ENCODE measurements around the gene SKA3.

SKA3 gene

GRCh38 chr13:21116141-21116540 is 60.2 kb downstream of the SKA3 start:
- FAIRE-seq = no peak
- DNase-seq (ENCODE audit: low spot score) = no peak

GRCh38 chr13:21115231-21115630 is 61.1 kb downstream of the SKA3 start:
- FAIRE-seq = no peak
- DNase-seq (ENCODE audit: low spot score) = no peak

- FAIRE-seq (no peak), DNase-seq (ENCODE audit: low spot score) (no peak)
Measured at GRCh38 chr13:21111546-21111945, 64.8 kb downstream of the SKA3 start.

- FAIRE-seq = no peak
- DNase-seq (ENCODE audit: low spot score) = no peak
Measured at GRCh38 chr13:21109168-21109567, 67.2 kb downstream of the SKA3 start.

- DNase-seq (ENCODE audit: low spot score) (peak; percentile 9), FAIRE-seq (no peak)
Measured at GRCh38 chr13:21106089-21106488, 70.3 kb downstream of the SKA3 start.

GRCh38 chr13:21104199-21105019 is 71.9 kb downstream of the SKA3 start:
- FAIRE-seq (no peak), DNase-seq (ENCODE audit: low spot score) (no peak)
